Measurements from ENCODE around the gene PPP1R26.
"Not testable (repeated sequence)": the region's sequence is repeated elsewhere in the genome, so short reads cannot be mapped to it uniquely, and the experiment has no call there.

PPP1R26 gene

GRCh38 chr9:135522137-135522877, 42.7 kb downstream of the PPP1R26 start:
- no peak for DNase-seq (ENCODE audit: low read depth in 2 of 2)

GRCh38 chr9:135522931-135523330, 43.3 kb downstream of the PPP1R26 start:
- no peak for DNase-seq (ENCODE audit: low read depth in 2 of 2)

DNA sequence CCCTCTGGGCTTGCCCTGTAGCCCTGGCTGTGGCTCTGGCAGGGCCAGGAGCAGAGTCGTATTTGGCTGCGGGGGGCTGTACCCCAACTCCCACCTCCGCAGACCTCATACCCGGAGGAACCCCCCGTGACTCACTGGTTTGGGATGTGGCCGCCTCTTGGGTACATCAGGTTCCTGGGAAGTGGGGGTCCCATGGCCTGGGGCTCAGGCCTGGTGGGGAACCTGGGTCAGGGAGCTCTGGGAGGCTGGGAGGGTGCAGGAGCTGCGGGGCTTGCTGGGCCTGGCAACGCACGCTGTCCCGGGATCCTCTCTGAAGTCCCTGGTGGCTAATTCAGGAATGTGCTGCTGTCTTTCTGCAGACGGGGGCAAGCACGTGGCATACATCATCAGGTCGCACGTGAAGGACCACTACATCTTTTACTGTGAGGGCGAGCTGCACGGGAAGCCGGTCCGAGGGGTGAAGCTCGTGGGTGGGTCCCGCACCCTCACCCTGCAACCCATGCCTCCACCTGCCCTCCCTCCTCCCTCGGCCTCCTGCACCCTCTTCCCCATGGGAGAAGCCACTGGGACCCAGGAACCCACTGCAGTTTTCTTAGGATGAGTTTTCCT, 44.0 kb downstream of the PPP1R26 start:
- no peak for DNase-seq (ENCODE audit: low read depth in 2 of 2)

DNA sequence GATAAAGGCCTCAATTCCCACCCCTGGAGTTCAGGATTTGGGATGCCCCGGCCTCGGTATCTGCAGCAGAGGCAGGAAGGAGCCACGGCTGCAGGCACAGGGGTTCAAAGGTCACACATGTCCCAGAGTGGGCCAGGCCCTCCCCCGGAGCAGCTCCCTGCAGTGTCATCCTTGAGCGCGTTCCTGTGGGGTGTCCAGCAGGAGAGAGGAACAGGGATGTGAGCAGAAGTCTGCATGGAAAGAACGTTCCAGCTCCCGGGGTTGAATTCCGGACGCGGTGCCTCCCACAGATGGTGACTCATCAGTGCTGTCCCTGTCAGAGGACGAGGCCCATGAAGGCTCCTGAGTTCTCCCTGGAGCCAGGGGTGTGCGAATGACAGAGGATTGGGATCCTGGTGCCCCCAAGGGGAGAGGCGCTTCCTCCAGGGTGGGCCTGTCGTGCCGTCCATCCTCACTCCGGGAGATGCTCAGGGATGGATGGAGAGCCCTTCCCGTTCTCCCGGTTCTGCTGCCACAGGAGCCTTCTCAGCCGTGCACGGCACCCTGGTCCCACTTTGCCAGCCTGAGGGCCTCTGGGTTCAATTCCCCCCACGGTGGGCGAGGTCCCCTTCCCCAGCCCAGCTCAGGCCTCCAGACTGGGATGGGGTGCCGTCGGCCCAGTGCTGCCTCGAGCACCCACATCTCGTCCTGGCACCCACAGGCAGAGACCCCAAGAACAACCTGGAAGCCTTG, 44.7 kb downstream of the PPP1R26 start:
- no peak for DNase-seq (ENCODE audit: low read depth in 2 of 2)

DNA sequence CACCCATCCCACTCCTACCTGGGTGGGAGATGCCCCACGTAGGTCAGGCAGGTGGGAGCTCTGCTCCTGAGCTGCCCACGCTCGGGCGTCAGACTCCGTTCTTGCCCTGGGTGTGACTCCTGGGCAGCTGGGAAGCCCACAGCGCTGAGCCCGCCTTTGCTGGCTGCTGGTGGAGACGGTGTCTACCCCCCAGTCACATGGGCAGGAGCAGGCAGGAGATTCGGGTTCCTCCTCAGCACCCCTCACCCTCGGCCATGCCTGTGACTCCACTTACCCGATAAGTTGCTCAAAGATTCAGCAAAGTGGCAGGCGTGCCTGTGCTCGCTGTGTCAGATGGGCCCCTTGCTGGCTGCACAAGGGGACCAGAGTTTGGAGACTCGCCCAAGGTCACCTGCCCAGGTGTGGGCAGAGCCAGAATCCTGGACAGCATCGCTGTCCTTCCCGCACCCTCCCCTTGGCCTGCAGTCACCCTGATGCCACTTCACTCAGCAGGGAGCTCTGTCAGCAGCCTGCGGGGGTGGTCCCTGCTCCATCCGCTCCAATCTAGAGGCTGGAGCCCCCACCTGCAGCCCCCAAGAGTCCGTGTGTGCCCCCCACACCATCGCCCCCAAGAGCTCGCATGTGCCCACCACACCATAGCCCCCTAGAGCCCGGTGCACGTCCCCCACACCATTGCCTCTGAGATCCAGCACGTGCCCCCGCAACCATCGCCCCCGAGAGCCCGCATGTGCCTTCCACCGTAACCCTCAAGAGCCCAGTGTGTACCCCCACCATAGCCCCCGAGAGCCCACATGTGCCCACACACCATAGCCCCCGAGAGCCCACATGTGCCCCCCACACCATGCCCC, 45.9 kb downstream of the PPP1R26 start:
- DNase-seq (ENCODE audit: low read depth in 2 of 2) = no peak

DNA sequence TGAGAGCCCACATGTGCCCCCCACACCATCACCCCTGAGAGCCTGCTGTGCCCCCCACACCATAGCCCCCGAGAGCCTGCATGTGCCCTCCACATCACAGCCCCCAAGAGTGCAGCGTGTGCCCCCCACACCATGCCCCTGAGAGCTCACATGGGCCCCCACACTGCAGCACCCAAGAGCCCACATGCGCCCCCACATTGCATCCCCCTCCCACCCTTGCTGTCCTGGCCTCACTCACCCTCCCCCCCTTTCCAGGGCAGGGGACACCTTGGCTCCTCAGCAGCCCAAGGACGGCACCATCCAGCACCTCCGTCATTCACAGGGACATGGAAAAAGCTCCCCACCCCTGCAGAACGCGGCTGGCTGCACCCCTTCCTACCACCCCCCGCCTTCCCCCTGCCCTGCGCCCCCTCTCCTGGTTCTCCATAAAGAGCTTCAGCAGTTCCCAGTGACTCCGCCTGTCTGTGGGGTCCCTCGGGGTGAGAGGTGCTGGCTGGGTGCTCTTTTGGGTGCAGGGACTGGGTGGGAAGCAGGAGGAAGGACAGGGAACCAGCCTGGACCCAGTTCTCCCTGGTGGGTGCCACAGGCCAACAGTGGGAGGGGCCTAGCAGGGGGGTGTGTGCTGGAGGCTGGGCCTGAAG, 46.6 kb downstream of the PPP1R26 start:
- no peak for DNase-seq (ENCODE audit: low read depth in 2 of 2)

GRCh38 chr9:135526730-135527571, 47.4 kb downstream of the PPP1R26 start:
- DNase-seq (ENCODE audit: low read depth in 2 of 2) = no peak

- DNase-seq (ENCODE audit: low read depth in 2 of 2) = not testable (repeated sequence)
Observed at GRCh38 chr9:135528842-135529435, 49.4 kb downstream of the PPP1R26 start.

DNA sequence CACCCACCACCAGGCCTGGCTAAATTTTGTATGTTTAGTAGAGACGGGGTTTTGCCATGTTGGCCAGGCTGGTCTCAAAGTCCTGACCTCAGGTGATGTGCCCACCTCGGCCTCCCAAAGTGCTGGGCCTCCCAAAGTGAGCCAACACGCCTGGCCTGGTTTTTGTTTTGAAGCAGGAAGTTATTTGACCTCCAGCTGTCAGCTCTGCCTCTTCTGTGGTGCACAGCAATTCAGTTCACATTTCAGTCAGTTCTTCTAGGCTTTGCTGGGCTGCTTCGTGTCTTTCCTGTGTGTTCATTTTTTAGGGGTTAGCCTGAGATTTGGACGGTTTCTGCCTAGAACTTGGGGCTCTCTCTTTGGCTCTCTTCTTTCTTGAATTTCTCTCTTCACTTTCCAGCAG, 50.6 kb downstream of the PPP1R26 start:
- DNase-seq (ENCODE audit: low read depth in 2 of 2) = no peak

GRCh38 chr9:135531096-135531495, 51.5 kb downstream of the PPP1R26 start:
- no peak for DNase-seq (ENCODE audit: low read depth in 2 of 2)

- no peak for DNase-seq (ENCODE audit: low read depth in 2 of 2)
Observed at GRCh38 chr9:135533113-135533512, 53.5 kb downstream of the PPP1R26 start.

DNA sequence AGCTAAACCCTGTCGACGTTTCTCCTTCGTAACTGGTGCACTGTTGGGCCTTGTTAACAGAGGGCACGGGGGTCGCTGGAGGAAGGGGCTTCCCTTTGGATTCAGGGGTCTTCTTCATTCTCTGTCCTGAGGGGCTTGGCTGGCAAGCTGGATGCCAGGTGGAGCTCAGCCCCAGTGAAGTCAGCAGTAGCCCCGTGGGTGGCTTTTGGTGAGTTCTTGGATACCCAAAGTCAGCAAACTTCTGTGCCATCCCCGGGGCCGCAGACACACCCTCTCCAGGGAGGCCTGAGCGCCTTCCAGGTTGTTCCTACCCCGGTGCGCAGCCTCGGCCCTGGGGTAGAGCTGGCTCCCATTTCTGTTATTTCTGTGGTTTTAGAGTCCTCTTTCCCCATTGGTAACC, 54.1 kb downstream of the PPP1R26 start:
- no peak for DNase-seq (ENCODE audit: low read depth in 2 of 2)

DNA sequence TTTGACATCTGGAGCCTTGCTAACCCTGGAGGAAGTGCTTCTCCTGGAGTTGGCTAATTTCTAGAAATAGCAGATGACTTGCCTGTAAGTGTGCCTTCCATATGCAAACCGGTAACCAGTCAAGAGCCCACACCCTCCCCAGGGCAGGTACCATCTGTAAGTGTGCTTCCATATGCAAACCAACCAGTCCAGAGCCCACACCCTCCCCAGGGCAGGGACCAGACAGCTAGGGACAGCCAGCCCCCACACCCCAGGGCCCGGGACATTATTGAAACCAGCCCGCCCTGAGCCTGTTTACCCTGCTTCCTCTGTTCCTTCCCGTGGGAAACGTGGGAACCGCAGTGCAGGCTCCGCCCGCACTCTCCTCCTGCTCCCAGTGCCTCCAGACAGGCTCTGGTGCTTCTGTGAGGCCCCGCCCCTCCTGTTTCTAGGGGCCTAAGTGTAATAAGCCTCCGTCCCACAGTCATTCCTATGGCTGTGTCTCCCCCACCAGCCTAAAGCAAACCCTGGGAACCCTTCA, 54.7 kb downstream of the PPP1R26 start:
- not testable (repeated sequence) for DNase-seq (ENCODE audit: low read depth in 2 of 2)

DNA sequence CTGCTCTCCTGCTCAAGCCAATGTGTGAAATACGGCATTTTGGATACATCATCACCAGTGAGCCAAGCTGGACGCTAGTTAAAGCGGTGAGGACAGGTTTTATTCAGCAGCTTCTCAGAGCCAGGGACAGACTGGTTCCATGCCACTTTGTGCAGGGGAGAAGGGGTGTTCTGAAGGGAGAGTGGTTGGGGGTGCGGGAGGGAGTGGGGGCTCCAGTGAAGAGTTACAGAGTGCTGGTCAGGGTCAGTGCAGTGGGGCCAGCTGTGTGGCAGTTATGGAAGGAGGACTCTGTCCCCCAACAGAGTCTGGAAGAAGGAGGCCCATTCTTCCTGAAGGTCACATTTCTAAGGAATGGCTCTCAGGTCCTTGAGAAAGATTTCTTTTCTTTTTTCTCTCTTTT, 55.2 kb downstream of the PPP1R26 start:
- not testable (repeated sequence) for DNase-seq (ENCODE audit: low read depth in 2 of 2)

- DNase-seq (ENCODE audit: low read depth in 2 of 2) = not testable (repeated sequence)
Observed at GRCh38 chr9:135535631-135536030, 56.0 kb downstream of the PPP1R26 start.

GRCh38 chr9:135536216-135536615, 56.6 kb downstream of the PPP1R26 start:
- DNase-seq (ENCODE audit: low read depth in 2 of 2) = no peak
